GM18517 (cell line): ENCODE measurements around the gene CXorf51A.
"Not testable (repeated sequence)": the region's sequence is repeated elsewhere in the genome, so short reads cannot be mapped to it uniquely, and the experiment has no call there.

Experiments used
- ATAC-seq: cut with Tn5 transposase; IDR thresholded peaks from one replicate; pipeline ENCODE4 v1.9.1; 2021; ENCODE audit warnings: mild to moderate bottlenecking, moderate library complexity; ENCODE audit not compliant: unreplicated experiment

The CXorf51A gene

GRCh38 chrX:146814644-146815043 is at the start of gene CXorf51A:
Gene CXorf51A, minus strand, starts transcription at chrX:146814744. Its CDS starts 21 bp downstream, at chrX:146814723.
- not testable (repeated sequence) for ATAC-seq

GRCh38 chrX:146863566-146863965 is 49.0 kb upstream of the CXorf51A start:
- no peak for ATAC-seq

- no peak for ATAC-seq
These were observed 39.7 kb upstream of the CXorf51A start for GRCh38 chrX:146854281-146854680.

- ATAC-seq, result no peak
These were observed 17.4 kb upstream of the CXorf51A start for GRCh38 chrX:146831994-146832393.

GRCh38 chrX:146809471-146809870 is 5.1 kb downstream of the CXorf51A start, which contains the start of gene CXorf51B:
Gene CXorf51B, plus strand, starts transcription at chrX:146809771. Its CDS starts 21 bp downstream, at chrX:146809792.
- not testable (repeated sequence) for ATAC-seq
